Measurements from ENCODE around the gene LAYN. TPM values are rescaled to one million over a fixed set of nuclear protein-coding genes. Genes with fewer than 3 reads are reported as not detected.

Gene LAYN
- total RNA-seq, 4 donors from 2014 or later = 12.0 to 47.1 (median 18.5) TPM

DNA sequence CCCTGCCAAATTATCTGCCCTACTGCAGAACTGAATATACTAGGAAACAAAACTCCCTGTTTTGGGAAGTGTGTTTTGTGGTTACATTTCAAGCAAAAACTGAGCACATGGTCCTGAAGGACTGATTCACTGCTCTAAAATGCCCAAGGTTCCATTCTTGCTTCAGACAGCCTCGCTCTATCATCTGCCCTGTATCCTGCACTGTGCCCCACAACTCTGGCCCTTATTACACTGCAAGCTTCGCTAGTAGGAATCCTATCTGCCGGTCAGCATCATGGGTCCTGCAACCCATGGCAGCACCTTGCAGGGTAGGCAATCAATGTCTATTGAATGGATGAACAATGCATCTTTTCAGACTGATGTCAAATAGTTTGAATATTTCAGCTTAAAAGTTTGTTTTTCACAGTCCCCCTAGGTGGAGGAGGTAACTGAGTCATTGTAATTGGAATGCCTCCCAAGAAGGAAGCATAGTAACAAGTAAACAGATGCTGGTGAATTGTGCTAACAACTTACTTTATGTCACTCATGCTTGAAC lies 21.3 kb downstream of the LAYN start:
- TF ChIP-seq POLR2A (IDR thresholded peaks at IDR 0.05; ENCODE audit: low read depth) (no peak), EP300 (IDR thresholded peaks at IDR 0.05) (no peak), POLR2AphosphoS5 (IDR thresholded peaks at IDR 0.05) (no peak)
- TF ChIP-seq, protein P1, sequence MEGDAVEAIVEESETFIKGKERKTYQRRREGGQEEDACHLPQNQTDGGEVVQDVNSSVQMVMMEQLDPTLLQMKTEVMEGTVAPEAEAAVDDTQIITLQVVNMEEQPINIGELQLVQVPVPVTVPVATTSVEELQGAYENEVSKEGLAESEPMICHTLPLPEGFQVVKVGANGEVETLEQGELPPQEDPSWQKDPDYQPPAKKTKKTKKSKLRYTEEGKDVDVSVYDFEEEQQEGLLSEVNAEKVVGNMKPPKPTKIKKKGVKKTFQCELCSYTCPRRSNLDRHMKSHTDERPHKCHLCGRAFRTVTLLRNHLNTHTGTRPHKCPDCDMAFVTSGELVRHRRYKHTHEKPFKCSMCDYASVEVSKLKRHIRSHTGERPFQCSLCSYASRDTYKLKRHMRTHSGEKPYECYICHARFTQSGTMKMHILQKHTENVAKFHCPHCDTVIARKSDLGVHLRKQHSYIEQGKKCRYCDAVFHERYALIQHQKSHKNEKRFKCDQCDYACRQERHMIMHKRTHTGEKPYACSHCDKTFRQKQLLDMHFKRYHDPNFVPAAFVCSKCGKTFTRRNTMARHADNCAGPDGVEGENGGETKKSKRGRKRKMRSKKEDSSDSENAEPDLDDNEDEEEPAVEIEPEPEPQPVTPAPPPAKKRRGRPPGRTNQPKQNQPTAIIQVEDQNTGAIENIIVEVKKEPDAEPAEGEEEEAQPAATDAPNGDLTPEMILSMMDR (IDR thresholded peaks at IDR 0.05) = no peak

DNA sequence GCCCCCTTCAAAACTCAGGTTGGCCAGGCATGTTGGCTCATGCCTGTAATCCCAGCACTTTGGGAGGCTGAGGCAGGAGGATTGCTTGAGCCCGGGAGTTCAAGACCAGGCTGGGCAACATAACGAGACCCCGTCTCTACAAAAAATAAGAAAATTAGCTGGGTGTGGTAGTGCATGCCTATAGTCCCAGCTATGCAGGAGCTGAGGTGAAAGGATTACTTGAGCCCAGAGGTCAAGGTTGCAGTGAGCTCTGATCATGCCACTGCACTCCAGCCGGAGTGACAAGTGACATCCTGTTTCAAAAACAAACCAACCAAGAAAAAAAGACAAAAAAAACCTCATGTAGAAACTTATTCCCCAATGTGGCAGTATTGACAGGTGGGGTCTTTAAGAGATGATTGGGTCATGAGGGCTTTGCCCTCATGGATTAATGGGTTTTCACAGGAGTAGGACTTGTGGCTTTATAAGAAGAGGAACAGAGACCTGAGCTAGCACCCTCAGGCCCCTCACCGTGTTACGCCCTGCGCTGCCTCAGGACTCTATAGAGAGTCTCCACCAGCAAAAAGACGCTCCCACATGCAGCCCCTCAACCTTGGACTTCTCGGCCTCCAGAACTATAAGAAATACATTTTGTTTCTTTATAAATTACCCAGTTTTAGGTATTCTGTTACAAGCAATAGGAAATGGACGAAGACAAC lies 22.3 kb downstream of the LAYN start:
- H3K36me3 ChIP-seq = peaks cover 0 to 6% (median 0%) of the 10 kb centered on the region in 4 donors
- peaks cover 0 to 9% (median 6%) of the 10 kb centered on the region in 4 donors for H3K4me1 ChIP-seq
- no peaks in the 10 kb centered on the region for H3K9me3 ChIP-seq
- H3K27me3 ChIP-seq = no peaks in the 10 kb centered on the region
- intact Hi-C loops (cut with DNase I) = no loop called here
- no peak for TF ChIP-seq POLR2AphosphoS5 (IDR thresholded peaks at IDR 0.05)
- WGBS = 93% methylated on average over 10 of the region's 10 CpGs
- H3K27ac ChIP-seq (replicated peaks in 1 of 4) = no peak overlapping the region
- DNase-seq (ENCODE audit: extremely low spot score) = no peak
- no peak overlapping the region for H3K4me3 ChIP-seq

More for the DNA sequence above, 21.3 kb downstream of the LAYN start:
- no peaks in the 10 kb centered on the region for H3K9me3 ChIP-seq
- WGBS = 61% methylated on average over 3 of the region's 3 CpGs
- peaks cover 0 to 18% (median 16%) of the 10 kb centered on the region in 4 donors for H3K4me1 ChIP-seq
- no peak for DNase-seq (ENCODE audit: extremely low spot score)
- intact Hi-C loops (cut with DNase I) = no loop called here
- H3K4me3 ChIP-seq = no peak overlapping the region
- H3K27me3 ChIP-seq = no peaks in the 10 kb centered on the region
- H3K27ac ChIP-seq (replicated peaks in 1 of 4) = no peak overlapping the region
- H3K36me3 ChIP-seq = peaks cover 0 to 6% (median 0%) of the 10 kb centered on the region in 4 donors

DNA sequence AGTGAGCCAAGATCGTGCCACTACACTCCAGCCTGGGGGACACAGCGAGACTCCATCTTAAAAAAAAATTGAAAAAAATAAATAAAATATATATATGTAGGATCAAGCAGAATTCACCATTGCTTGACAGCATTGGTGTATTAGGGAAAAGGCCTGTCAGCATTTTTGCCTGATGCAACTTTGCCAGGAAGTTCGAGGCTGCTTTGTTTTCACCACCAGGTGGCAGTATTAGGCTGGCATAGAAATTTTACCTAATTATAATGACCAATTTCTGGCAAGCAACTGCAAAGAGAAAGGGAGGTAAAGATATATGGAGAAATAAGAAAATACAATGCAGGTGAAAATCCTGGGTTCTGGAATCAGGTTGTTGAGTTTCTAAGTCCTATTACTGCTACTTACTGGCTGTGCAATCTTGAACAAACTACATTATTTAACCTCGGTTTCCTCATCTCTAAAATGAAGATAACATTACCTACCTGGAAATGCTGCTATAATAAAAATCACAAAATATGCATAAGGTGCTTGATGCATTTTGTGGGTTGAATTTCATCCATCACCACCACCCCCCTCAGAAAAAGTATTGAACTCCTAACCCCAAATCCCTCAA lies 24.7 kb downstream of the LAYN start:
- WGBS = 62% methylated on average over 4 of the region's 4 CpGs
- no peaks in the 10 kb centered on the region for H3K36me3 ChIP-seq
- no peaks in the 10 kb centered on the region for H3K4me1 ChIP-seq
- no peaks in the 10 kb centered on the region for H3K27me3 ChIP-seq
- no peak overlapping the region for H3K27ac ChIP-seq (replicated peaks in 1 of 4)
- TF ChIP-seq, protein P1 (IDR thresholded peaks at IDR 0.05) = peak; percentile 87 to 95 (median 92)
- no peak for TF ChIP-seq POLR2A (IDR thresholded peaks at IDR 0.05; ENCODE audit: low read depth)
- intact Hi-C loops (cut with DNase I) = no loop called here
- H3K4me3 ChIP-seq = no peak overlapping the region
- DNase-seq (ENCODE audit: extremely low spot score) = no peak
- H3K9me3 ChIP-seq = no peaks in the 10 kb centered on the region

DNA sequence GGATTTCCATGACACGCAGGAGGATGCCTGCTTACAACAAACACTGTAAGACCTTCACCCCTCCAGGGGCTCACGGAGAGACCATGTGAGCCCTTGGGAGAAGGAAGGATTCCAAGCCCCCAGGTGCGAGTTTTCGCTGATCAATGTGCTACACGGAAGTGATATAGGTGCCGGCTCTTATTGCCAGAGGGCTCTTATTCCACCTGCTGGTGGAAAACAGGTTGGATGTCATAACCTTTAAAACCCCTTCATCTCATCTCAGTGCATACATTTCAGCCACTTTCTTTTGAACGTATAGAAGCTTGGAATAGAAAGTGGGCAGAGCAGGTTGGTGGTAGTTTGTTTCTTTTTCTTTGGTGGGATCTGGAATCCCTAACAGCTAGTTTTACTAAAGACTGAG lies 25.8 kb downstream of the LAYN start:
- TF ChIP-seq POLR2AphosphoS5 (IDR thresholded peaks at IDR 0.05) (no peak), EP300 (IDR thresholded peaks at IDR 0.05) (no peak), POLR2A (IDR thresholded peaks at IDR 0.05; ENCODE audit: low read depth) (no peak)
- TF ChIP-seq, protein P1 (IDR thresholded peaks at IDR 0.05) = no peak
- Histone ChIP-seq H3K27me3 (no peaks in the 10 kb centered on the region), H3K27ac (replicated peaks in 1 of 4) (no peak overlapping the region), H3K4me1 (no peaks in the 10 kb centered on the region), H3K36me3 (no peaks in the 10 kb centered on the region), H3K9me3 (no peaks in the 10 kb centered on the region), H3K4me3 (no peak overlapping the region)
- WGBS = 87% methylated on average over 7 of the region's 7 CpGs
- intact Hi-C loops (cut with DNase I) = no loop called here
- DNase-seq (ENCODE audit: extremely low spot score) = no peak

DNA sequence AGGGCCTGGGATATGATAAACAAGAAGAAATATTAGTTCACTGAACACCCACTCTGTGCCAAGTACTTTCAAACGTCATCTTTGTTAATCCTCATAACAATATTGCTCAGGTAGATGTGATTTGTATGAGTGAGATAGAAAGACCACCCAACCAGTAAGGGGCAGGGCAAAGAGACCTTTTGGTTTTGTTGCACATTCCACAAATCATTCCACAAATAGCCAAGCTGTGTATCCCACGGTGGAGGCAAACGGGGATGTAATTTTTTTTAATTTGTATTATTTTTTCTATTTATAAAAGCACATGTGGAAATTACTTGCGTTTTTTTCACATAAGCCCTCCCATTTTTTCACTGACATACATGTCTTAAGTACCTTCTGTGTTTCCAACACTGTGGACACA lies 29.0 kb downstream of the LAYN start:
- Histone ChIP-seq H3K9me3 (no peaks in the 10 kb centered on the region), H3K36me3 (no peaks in the 10 kb centered on the region), H3K27ac (replicated peaks in 1 of 4) (no peak overlapping the region), H3K4me3 (no peak overlapping the region), H3K27me3 (no peaks in the 10 kb centered on the region), H3K4me1 (peaks cover 9 to 18% (median 14%) of the 10 kb centered on the region in 4 donors)
- WGBS = 56% methylated on average over 4 of the region's 4 CpGs
- intact Hi-C loops (cut with DNase I) = no loop called here
- no peak for DNase-seq (ENCODE audit: extremely low spot score)
- TF ChIP-seq POLR2A (IDR thresholded peaks at IDR 0.05; ENCODE audit: low read depth) (no peak), POLR2AphosphoS5 (IDR thresholded peaks at IDR 0.05) (no peak), EP300 (IDR thresholded peaks at IDR 0.05) (no peak)
- TF ChIP-seq, protein P1 (IDR thresholded peaks at IDR 0.05) = no peak

All from esophagus muscularis mucosa (tissue), 4 donors.